ENCODE measurements around the gene BRD4. TPM values are rescaled to one million over a fixed set of nuclear protein-coding genes. Genes with fewer than 3 reads are reported as not detected.
A peak's percentile ranks its signal among the peaks of the same experiment; 100 is the strongest.

Gene BRD4
- total RNA-seq = 122 and 129 TPM in 2 replicates

GRCh38 chr19:15332311-15332996 is at the start of gene BRD4:
Gene BRD4 (minus strand): TSS chr19:15332539. CDS start chr19:15273099, 59,440 bp downstream.
- Mint-ChIP-seq H3K9me3 (no peaks in the 10 kb centered on the region), H3K4me3 (peak within 1 kb of the TSS; percentile 98), H3K36me3 (ENCODE audit: low read depth) (peaks cover 8% of the 10 kb centered on the region), H3K4me1 (ENCODE audit: low read depth) (peaks cover 35% of the 10 kb centered on the region), H3K27ac (peak within 1 kb of the TSS; percentile 98), H3K27me3 (ENCODE audit: insufficient read depth) (no peaks in the 10 kb centered on the region)
- intact Hi-C loops (cut with micrococcal nuclease) = no loop called here
- peak; percentile 78 for DNase-seq (ENCODE audit: low spot score)

GRCh38 chr19:15381864-15382263 is 49.5 kb upstream of the BRD4 start:
- intact Hi-C loops (cut with micrococcal nuclease) = no loop called here
- Mint-ChIP-seq H3K36me3 (ENCODE audit: low read depth) (peaks cover 13% of the 10 kb centered on the region), H3K4me3 (peak overlapping the region; percentile 38), H3K9me3 (no peaks in the 10 kb centered on the region), H3K27ac (no peak overlapping the region), H3K4me1 (ENCODE audit: low read depth) (peaks cover 30% of the 10 kb centered on the region), H3K27me3 (ENCODE audit: insufficient read depth) (no peaks in the 10 kb centered on the region)
- no peak for DNase-seq (ENCODE audit: low spot score)

GRCh38 chr19:15381429-15381828 is 49.1 kb upstream of the BRD4 start:
- Mint-ChIP-seq H3K4me3 (peak overlapping the region; percentile 38), H3K27ac (peak overlapping the region; percentile 14)
- intact Hi-C loops (cut with micrococcal nuclease) = no loop called here

GRCh38 chr19:15379999-15380647 is 47.8 kb upstream of the BRD4 start:
- Mint-ChIP-seq H3K36me3 (ENCODE audit: low read depth) (peaks cover 17% of the 10 kb centered on the region), H3K4me1 (ENCODE audit: low read depth) (peaks cover 35% of the 10 kb centered on the region), H3K27me3 (ENCODE audit: insufficient read depth) (no peaks in the 10 kb centered on the region), H3K27ac (peak overlapping the region; percentile 100), H3K4me3 (peak overlapping the region; percentile 98), H3K9me3 (no peaks in the 10 kb centered on the region)
- no peak for DNase-seq (ENCODE audit: low spot score)
- intact Hi-C loops (cut with micrococcal nuclease) = loop anchor here (1.0 kb wide), 9 partner anchors 39 to 255 kb away; partner anchors contain the start of gene WIZ

More at GRCh38 chr19:15381429-15381828, 49.1 kb upstream of the BRD4 start:
- Mint-ChIP-seq H3K9me3 (no peaks in the 10 kb centered on the region), H3K4me1 (ENCODE audit: low read depth) (peaks cover 34% of the 10 kb centered on the region), H3K36me3 (ENCODE audit: low read depth) (peaks cover 17% of the 10 kb centered on the region), H3K27me3 (ENCODE audit: insufficient read depth) (no peaks in the 10 kb centered on the region)
- DNase-seq (ENCODE audit: low spot score) = no peak

GRCh38 chr19:15379083-15379998 is 47.0 kb upstream of the BRD4 start, which contains the start of gene AKAP8:
Gene AKAP8 (minus strand): TSS chr19:15379787. CDS start chr19:15379731, 56 bp downstream.
- H3K4me3 Mint-ChIP-seq = peak within 1 kb of the TSS; percentile 98
- peak; percentile 98 for DNase-seq (ENCODE audit: low spot score)
- peaks cover 17% of the 10 kb centered on the region for H3K36me3 Mint-ChIP-seq (ENCODE audit: low read depth)
- intact Hi-C loops (cut with micrococcal nuclease) = loop anchor here (1.0 kb wide), 7 partner anchors 40 to 254 kb away; a partner anchor contains a TSS
- no peaks in the 10 kb centered on the region for H3K27me3 Mint-ChIP-seq (ENCODE audit: insufficient read depth)
- H3K9me3 Mint-ChIP-seq = no peaks in the 10 kb centered on the region
- peaks cover 35% of the 10 kb centered on the region for H3K4me1 Mint-ChIP-seq (ENCODE audit: low read depth)
- peak within 1 kb of the TSS; percentile 100 for H3K27ac Mint-ChIP-seq

- no peaks in the 10 kb centered on the region for H3K27me3 Mint-ChIP-seq (ENCODE audit: insufficient read depth)
These were observed 46.3 kb upstream of the BRD4 start for GRCh38 chr19:15378534-15379082.

GRCh38 chr19:15374796-15375440 is 42.6 kb upstream of the BRD4 start:
- Mint-ChIP-seq H3K4me3 (no peak overlapping the region), H3K4me1 (ENCODE audit: low read depth) (peaks cover 19% of the 10 kb centered on the region), H3K36me3 (ENCODE audit: low read depth) (peaks cover 28% of the 10 kb centered on the region), H3K9me3 (no peaks in the 10 kb centered on the region), H3K27ac (no peak overlapping the region), H3K27me3 (ENCODE audit: insufficient read depth) (no peaks in the 10 kb centered on the region)
- no peak for DNase-seq (ENCODE audit: low spot score)
- intact Hi-C loops (cut with micrococcal nuclease) = no loop called here

More at GRCh38 chr19:15378534-15379082, 46.3 kb upstream of the BRD4 start:
- H3K4me1 Mint-ChIP-seq (ENCODE audit: low read depth) = peaks cover 35% of the 10 kb centered on the region
- no peaks in the 10 kb centered on the region for H3K9me3 Mint-ChIP-seq
- H3K36me3 Mint-ChIP-seq (ENCODE audit: low read depth) = peaks cover 19% of the 10 kb centered on the region
- peak; percentile 41 for DNase-seq (ENCODE audit: low spot score)
- peak overlapping the region; percentile 95 for H3K27ac Mint-ChIP-seq
- H3K4me3 Mint-ChIP-seq = peak overlapping the region; percentile 98
- intact Hi-C loops (cut with micrococcal nuclease) = loop anchor here (1.0 kb wide), 8 partner anchors 41 to 253 kb away; a partner anchor contains a TSS

- Mint-ChIP-seq H3K36me3 (ENCODE audit: low read depth) (peaks cover 27% of the 10 kb centered on the region), H3K27me3 (ENCODE audit: insufficient read depth) (no peaks in the 10 kb centered on the region), H3K9me3 (no peaks in the 10 kb centered on the region), H3K4me3 (no peak overlapping the region), H3K4me1 (ENCODE audit: low read depth) (peaks cover 19% of the 10 kb centered on the region), H3K27ac (no peak overlapping the region)
- intact Hi-C loops (cut with micrococcal nuclease) = no loop called here
- no peak for DNase-seq (ENCODE audit: low spot score)
These were observed 41.8 kb upstream of the BRD4 start for GRCh38 chr19:15374105-15374651.

GRCh38 chr19:15373644-15374043 is 41.3 kb upstream of the BRD4 start:
- DNase-seq (ENCODE audit: low spot score) = no peak
- no peak overlapping the region for H3K27ac Mint-ChIP-seq
- H3K36me3 Mint-ChIP-seq (ENCODE audit: low read depth) = peaks cover 29% of the 10 kb centered on the region
- H3K4me3 Mint-ChIP-seq = no peak overlapping the region
- no peaks in the 10 kb centered on the region for H3K27me3 Mint-ChIP-seq (ENCODE audit: insufficient read depth)
- H3K4me1 Mint-ChIP-seq (ENCODE audit: low read depth) = peaks cover 19% of the 10 kb centered on the region
- H3K9me3 Mint-ChIP-seq = no peaks in the 10 kb centered on the region
- intact Hi-C loops (cut with micrococcal nuclease) = no loop called here

- intact Hi-C loops (cut with micrococcal nuclease) = no loop called here
- Mint-ChIP-seq H3K27ac (no peak overlapping the region), H3K4me3 (no peak overlapping the region), H3K4me1 (ENCODE audit: low read depth) (peaks cover 13% of the 10 kb centered on the region), H3K36me3 (ENCODE audit: low read depth) (peaks cover 26% of the 10 kb centered on the region), H3K27me3 (ENCODE audit: insufficient read depth) (no peaks in the 10 kb centered on the region), H3K9me3 (no peaks in the 10 kb centered on the region)
- DNase-seq (ENCODE audit: low spot score) = no peak
These were observed 40.6 kb upstream of the BRD4 start for GRCh38 chr19:15372891-15373301.

GRCh38 chr19:15372470-15372869 is 40.1 kb upstream of the BRD4 start:
- Mint-ChIP-seq H3K27me3 (ENCODE audit: insufficient read depth) (no peaks in the 10 kb centered on the region), H3K9me3 (no peaks in the 10 kb centered on the region), H3K36me3 (ENCODE audit: low read depth) (peaks cover 26% of the 10 kb centered on the region), H3K27ac (peak overlapping the region; percentile 81), H3K4me3 (no peak overlapping the region), H3K4me1 (ENCODE audit: low read depth) (peaks cover 10% of the 10 kb centered on the region)
- DNase-seq (ENCODE audit: low spot score) = no peak
- intact Hi-C loops (cut with micrococcal nuclease) = no loop called here

Measured in activated T-helper 1 cell treated with anti-CD3 and anti-CD28 coated beads, Interleukin-12 subunit alpha, Interleukin-12 subunit beta, Interleukin-2, Interleukin-4 antibody, amounts not matched to agents 30 ng/mL and 10 ng/mL and 1 ng/mL, durations not matched to agents 14 hours and 24 hours and 36 hours (primary cell).